ENCODE measurements around the gene CDC42BPA. TPM values are rescaled to one million over a fixed set of nuclear protein-coding genes. Genes with fewer than 3 reads are reported as not detected.
A peak's percentile ranks its signal among the peaks of the same experiment; 100 is the strongest.

The CDC42BPA gene
- total and polyA plus RNA-seq, 2 experiments from 2014 or later = 28.6 to 39.1 TPM

DNA sequence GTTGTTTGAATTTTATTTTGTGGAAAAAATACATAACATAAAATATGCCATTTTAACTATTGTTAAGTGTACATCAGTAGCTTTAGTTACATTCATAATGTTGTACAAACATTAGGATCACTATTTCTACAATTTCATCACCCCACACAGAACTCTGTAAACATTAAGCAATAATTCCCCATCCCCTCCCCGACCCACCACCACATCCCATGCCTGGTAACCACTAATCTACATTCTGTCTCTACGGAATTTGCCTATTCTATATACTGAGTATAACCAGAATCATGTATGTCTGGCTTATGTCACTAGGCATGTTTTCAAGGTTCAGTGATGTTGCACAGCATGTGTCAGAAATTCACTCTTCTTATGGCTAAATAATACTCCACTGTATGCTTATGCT is 47.7 kb downstream of the CDC42BPA start:
- no peak overlapping the region for H3K4me2 ChIP-seq (ENCODE audit: unreplicated experiment)
- no peak for DNase-seq
- TF ChIP-seq EZH2 (IDR thresholded peaks at IDR 0.05; ENCODE audit: insufficient read depth, poor library complexity, severe bottlenecking) (no peak), EZH2phosphoT487 (IDR thresholded peaks at IDR 0.05; ENCODE audit: insufficient read depth, low read depth) (no peak)
- peaks cover 97% of the 10 kb centered on the region for H3K79me2 ChIP-seq (ENCODE audit: insufficient read depth)
- no peak overlapping the region for H3K9ac ChIP-seq
- no peaks in the 10 kb centered on the region for H3K4me1 ChIP-seq (ENCODE audit: insufficient read depth)
- no peak overlapping the region for H3K27ac ChIP-seq
- H3F3A ChIP-seq (ENCODE audit: insufficient read depth) = no peaks in the 10 kb centered on the region; the same call in 1 of the 2 replicates
- no peak overlapping the region for H2AFZ ChIP-seq
- no peaks in the 10 kb centered on the region; the same call in 1 of the 2 replicates for H3K9me2 ChIP-seq (ENCODE audit: insufficient read depth)
- in situ Hi-C loops (cut with MboI) = no loop called here
- H3K36me3 ChIP-seq (ENCODE audit: low read depth) = no peaks in the 10 kb centered on the region
- H3K4me3 ChIP-seq = no peak overlapping the region
- peaks cover 33% of the 10 kb centered on the region for H4K20me1 ChIP-seq (ENCODE audit: insufficient read depth)
- H3K27me3 ChIP-seq (replicated peaks; ENCODE audit: insufficient read depth) = no peaks in the 10 kb centered on the region
- WGBS, 2 experiments (ENCODE audit: low coverage in 1 of 2, low lambda C conversion rate in 2 of 2, missing lambda C conversion rate in 2 of 2) = 95 to 97% methylated on average over 2 of the region's 2 CpGs
- no peaks in the 10 kb centered on the region for H3K9me3 ChIP-seq (ENCODE audit: low read depth)

DNA sequence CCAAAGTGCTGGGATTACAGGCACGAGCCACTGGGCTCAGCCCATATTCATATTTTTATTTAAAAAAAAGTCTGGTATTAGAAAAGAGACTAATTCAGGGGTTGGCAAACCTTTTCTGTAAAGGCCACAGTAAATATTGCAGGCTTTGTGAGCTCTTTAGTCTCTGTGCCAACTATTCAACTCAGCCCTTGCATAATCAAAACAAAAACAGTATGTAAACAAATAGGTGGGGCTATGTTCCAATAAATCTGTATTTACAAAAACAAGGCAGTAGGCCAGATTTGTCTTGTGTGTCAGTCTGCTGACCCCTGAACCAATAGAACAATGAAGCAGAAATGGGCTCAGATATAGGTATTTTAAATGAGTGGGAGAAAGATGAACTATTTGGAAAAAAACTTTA is 49.3 kb downstream of the CDC42BPA start:
- Histone ChIP-seq H3K27me3 (replicated peaks; ENCODE audit: insufficient read depth) (no peaks in the 10 kb centered on the region), H2AFZ (no peak overlapping the region), H3K4me1 (ENCODE audit: insufficient read depth) (no peaks in the 10 kb centered on the region), H3K9ac (no peak overlapping the region), H3K4me3 (no peak overlapping the region), H3K9me3 (ENCODE audit: low read depth) (no peaks in the 10 kb centered on the region), H3K36me3 (ENCODE audit: low read depth) (no peaks in the 10 kb centered on the region), H3K4me2 (ENCODE audit: unreplicated experiment) (no peak overlapping the region), H4K20me1 (ENCODE audit: insufficient read depth) (peaks cover 33% of the 10 kb centered on the region), H3F3A (ENCODE audit: insufficient read depth) (no peaks in the 10 kb centered on the region; the same call in 1 of the 2 replicates), H3K79me2 (ENCODE audit: insufficient read depth) (peaks cover 99% of the 10 kb centered on the region), H3K9me2 (ENCODE audit: insufficient read depth) (no peaks in the 10 kb centered on the region; the same call in 1 of the 2 replicates), H3K27ac (no peak overlapping the region)
- peak; percentile 2 for DNase-seq
- in situ Hi-C loops (cut with MboI) = no loop called here
- WGBS, 2 experiments (ENCODE audit: low coverage in 1 of 2, low lambda C conversion rate in 2 of 2, missing lambda C conversion rate in 2 of 2) = 30 to 50% methylated on average over 1 of the region's 1 CpG
- TF ChIP-seq EZH2 (IDR thresholded peaks at IDR 0.05; ENCODE audit: insufficient read depth, poor library complexity, severe bottlenecking) (no peak), EZH2phosphoT487 (IDR thresholded peaks at IDR 0.05; ENCODE audit: insufficient read depth, low read depth) (no peak)

GRCh38 chr1:227265891-227266290 is 52.4 kb downstream of the CDC42BPA start:
- no peaks in the 10 kb centered on the region for H3K4me1 ChIP-seq (ENCODE audit: insufficient read depth)
- no peaks in the 10 kb centered on the region for H3K36me3 ChIP-seq (ENCODE audit: low read depth)
- H3K27ac ChIP-seq = no peak overlapping the region
- in situ Hi-C loops (cut with MboI) = no loop called here
- H3K9ac ChIP-seq = no peak overlapping the region
- H3K4me2 ChIP-seq (ENCODE audit: unreplicated experiment) = no peak overlapping the region
- WGBS, 2 experiments (ENCODE audit: low coverage in 1 of 2, low lambda C conversion rate in 2 of 2, missing lambda C conversion rate in 2 of 2) = 95 to 99% methylated on average over 3 of the region's 3 CpGs
- H3K4me3 ChIP-seq = no peak overlapping the region
- no peak overlapping the region for H2AFZ ChIP-seq
- H3K27me3 ChIP-seq (replicated peaks; ENCODE audit: insufficient read depth) = no peaks in the 10 kb centered on the region
- H3K9me3 ChIP-seq (ENCODE audit: low read depth) = no peaks in the 10 kb centered on the region
- TF ChIP-seq EZH2 (IDR thresholded peaks at IDR 0.05; ENCODE audit: insufficient read depth, poor library complexity, severe bottlenecking) (no peak), EZH2phosphoT487 (IDR thresholded peaks at IDR 0.05; ENCODE audit: insufficient read depth, low read depth) (no peak)
- no peaks in the 10 kb centered on the region; the same call in 1 of the 2 replicates for H3K9me2 ChIP-seq (ENCODE audit: insufficient read depth)
- H3K79me2 ChIP-seq (ENCODE audit: insufficient read depth) = peaks cover 99% of the 10 kb centered on the region
- no peaks in the 10 kb centered on the region for H3F3A ChIP-seq (ENCODE audit: insufficient read depth)
- DNase-seq = no peak
- peaks cover 20% of the 10 kb centered on the region for H4K20me1 ChIP-seq (ENCODE audit: insufficient read depth)

GRCh38 chr1:227263869-227264268 is 54.4 kb downstream of the CDC42BPA start:
- H3K27me3 ChIP-seq (replicated peaks; ENCODE audit: insufficient read depth) = no peaks in the 10 kb centered on the region
- no peaks in the 10 kb centered on the region for H3K4me1 ChIP-seq (ENCODE audit: insufficient read depth)
- no peak for DNase-seq
- H3K27ac ChIP-seq = no peak overlapping the region
- H3K9me3 ChIP-seq (ENCODE audit: low read depth) = no peaks in the 10 kb centered on the region
- H3K4me3 ChIP-seq = no peak overlapping the region
- H3K4me2 ChIP-seq (ENCODE audit: unreplicated experiment) = no peak overlapping the region
- H3K9ac ChIP-seq = no peak overlapping the region
- H2AFZ ChIP-seq = no peak overlapping the region
- WGBS, 2 experiments (ENCODE audit: low coverage in 1 of 2, low lambda C conversion rate in 2 of 2, missing lambda C conversion rate in 2 of 2) = 100% methylated on average over 1 of the region's 1 CpG
- in situ Hi-C loops (cut with MboI) = no loop called here
- H3K36me3 ChIP-seq (ENCODE audit: low read depth) = no peaks in the 10 kb centered on the region
- no peaks in the 10 kb centered on the region for H3F3A ChIP-seq (ENCODE audit: insufficient read depth)
- no peaks in the 10 kb centered on the region for H3K9me2 ChIP-seq (ENCODE audit: insufficient read depth)
- H3K79me2 ChIP-seq (ENCODE audit: insufficient read depth) = peaks cover 99% of the 10 kb centered on the region
- TF ChIP-seq EZH2phosphoT487 (IDR thresholded peaks at IDR 0.05; ENCODE audit: insufficient read depth, low read depth) (no peak), EZH2 (IDR thresholded peaks at IDR 0.05; ENCODE audit: insufficient read depth, poor library complexity, severe bottlenecking) (no peak)
- H4K20me1 ChIP-seq (ENCODE audit: insufficient read depth) = peaks cover 23% of the 10 kb centered on the region

- Histone ChIP-seq H3K36me3 (ENCODE audit: low read depth) (no peaks in the 10 kb centered on the region), H3K9me3 (ENCODE audit: low read depth) (no peaks in the 10 kb centered on the region), H3F3A (ENCODE audit: insufficient read depth) (no peaks in the 10 kb centered on the region), H4K20me1 (ENCODE audit: insufficient read depth) (peaks cover 22% of the 10 kb centered on the region), H2AFZ (no peak overlapping the region), H3K9ac (no peak overlapping the region), H3K27ac (no peak overlapping the region), H3K9me2 (ENCODE audit: insufficient read depth) (no peaks in the 10 kb centered on the region), H3K27me3 (replicated peaks; ENCODE audit: insufficient read depth) (no peaks in the 10 kb centered on the region), H3K4me1 (ENCODE audit: insufficient read depth) (no peaks in the 10 kb centered on the region), H3K4me3 (no peak overlapping the region), H3K79me2 (ENCODE audit: insufficient read depth) (peaks cover 100% of the 10 kb centered on the region), H3K4me2 (ENCODE audit: unreplicated experiment) (no peak overlapping the region)
- WGBS, 2 experiments (ENCODE audit: low coverage in 1 of 2, low lambda C conversion rate in 2 of 2, missing lambda C conversion rate in 2 of 2) = 100% methylated on average over 2 of the region's 2 CpGs
- no peak for DNase-seq
- TF ChIP-seq EZH2 (IDR thresholded peaks at IDR 0.05; ENCODE audit: insufficient read depth, poor library complexity, severe bottlenecking) (no peak), EZH2phosphoT487 (IDR thresholded peaks at IDR 0.05; ENCODE audit: insufficient read depth, low read depth) (no peak)
- in situ Hi-C loops (cut with MboI) = no loop called here
Measured at GRCh38 chr1:227261501-227261900, 56.8 kb downstream of the CDC42BPA start.

All from GM23248 (cell line).